Gastroesophageal sphincter (tissue), 3 donors: Measurements from ENCODE around the gene LRRFIP2.

Source experiments
- CTCF ChIP-seq, 4 experiments: fragments of 200-600 bp in 2 of 4; fragments of 450-650 bp in 2 of 4; sonication (generic) in 1 of 4; IDR thresholded peaks; one replicate each; pipeline ENCODE4 v1.5.1; 2017 to 2019; ENCODE audit warnings: antibody characterized with exemption in 4 of 4, mild to moderate bottlenecking in 2 of 4, moderate library complexity in 2 of 4
- EP300 ChIP-seq: sonication (generic); formaldehyde crosslinking; IDR thresholded peaks from one replicate; pipeline ENCODE4 v1.6.1; 2017; ENCODE audit warnings: antibody characterized with exemption, mild to moderate bottlenecking

- no peak for TF ChIP-seq CTCF (IDR thresholded peaks at IDR 0.05)
- no peak for TF ChIP-seq EP300
These were observed 92.1 kb downstream of the LRRFIP2 start for GRCh38 chr3:37082317-37082716.
